PC-9 (cell line): ENCODE results near the gene ACKR2.

Source experiments
- CTCF ChIP-seq: fragments of 200-600 bp; sonication (generic); conservative IDR thresholded peaks from 2 replicates; pipeline ENCODE4 v1.6.1; 2017; ENCODE audit warnings: mixed run types, antibody characterized with exemption, mild to moderate bottlenecking, moderate library complexity
- EZH2 ChIP-seq: fragments of 200-600 bp; sonication (generic); IDR thresholded peaks from 2 replicates; pipeline ENCODE4 v1.8.0; 2017; ENCODE audit warnings: antibody characterized with exemption, low read depth

- TF ChIP-seq CTCF (no peak), EZH2 (no peak)
Measured at GRCh38 chr3:42876401-42876800, 67.2 kb downstream of the ACKR2 start.
